HepG2 (cell line): Measurements from ENCODE around the gene MSI2. TPM values are rescaled to one million over a fixed set of nuclear protein-coding genes. Genes with fewer than 3 reads are reported as not detected.

Source experiments
- CBX1 ChIP-seq: IDR thresholded peaks from one replicate; pipeline ENCODE4 v1.6.1; 2016; ENCODE audit warnings: antibody characterized with exemption, low read depth
- HDAC1 ChIP-seq: sonication (generic); formaldehyde crosslinking; IDR thresholded peaks from 2 replicates; pipeline ENCODE4 v1.5.1; 2020; ENCODE audit warnings: mild to moderate bottlenecking, missing genetic modification reagents
- KDM5A ChIP-seq: fragments of 200-600 bp; sonication (generic); IDR thresholded peaks from 2 replicates; pipeline ENCODE4 v1.7.0; 2018; ENCODE audit warnings: antibody characterized with exemption, mild to moderate bottlenecking, low read length, borderline replicate concordance
- KDM6A ChIP-seq: IDR thresholded peaks from 2 replicates; pipeline ENCODE4 v1.6.1; 2016; ENCODE audit warnings: low read depth
- RARG ChIP-seq: sonication (generic); formaldehyde crosslinking; IDR thresholded peaks from 2 replicates; pipeline ENCODE4 v1.4.0; 2020; ENCODE audit warnings: low read depth, mild to moderate bottlenecking, missing genetic modification reagents
- RELA ChIP-seq: sonication (generic); formaldehyde crosslinking; IDR thresholded peaks from 2 replicates; pipeline ENCODE4 v1.4.0; 2020; ENCODE audit warnings: missing genetic modification reagents
- SMC3 ChIP-seq: IDR thresholded peaks from 2 replicates; pipeline ENCODE4 v1.6.1; 2011; ENCODE audit warnings: low read length, improper control_type of control experiment
- TAF15 ChIP-seq: fragments of 200-400 bp; formaldehyde crosslinking; IDR thresholded peaks from one replicate; pipeline ENCODE4 v1.6.1; 2018; ENCODE audit warnings: mild to moderate bottlenecking, low read depth, low read length; ENCODE audit not compliant: poor library complexity, severe bottlenecking
- ZBTB7A ChIP-seq: sonication (generic); formaldehyde crosslinking; IDR thresholded peaks from 2 replicates; pipeline ENCODE4 v1.8.0; 2022; ENCODE audit warnings: mild to moderate bottlenecking, missing genetic modification reagents
- ZFP41 ChIP-seq: sonication (generic); formaldehyde crosslinking; IDR thresholded peaks from 2 replicates; pipeline ENCODE4 v1.4.0; 2020; ENCODE audit warnings: mild to moderate bottlenecking, missing genetic modification reagents, borderline replicate concordance
- ZKSCAN1 ChIP-seq: fragments of 150-350 bp; IDR thresholded peaks from 2 replicates; pipeline ENCODE4 v1.6.1; 2014; ENCODE audit warnings: low read length
- ZNF790 ChIP-seq: sonication (generic); formaldehyde crosslinking; IDR thresholded peaks from 2 replicates; pipeline ENCODE4 v1.8.0; 2022; ENCODE audit warnings: missing genetic modification reagents, mild to moderate bottlenecking, borderline replicate concordance
- polyA plus RNA-seq, 8 experiments: library from polyadenylated mRNA; depleted of rRNA in 3 of 8; stranded (reverse) in 7 of 8; unstranded in 1 of 8; fragments of >200 nt; fragmentation: Illumina TruSeq in 4 of 8; extraction: Trizol in 4 of 8; gene quantifications; 2 replicates each; pipeline versions ENCODE4 v1.2.1 to v1.2.3, GENCODE V29; 2011 to 2016; ENCODE audit warnings: low read depth in 4 of 8, missing spikeins in 1 of 8, mixed read lengths in 1 of 8; ENCODE audit not compliant: insufficient read depth in 1 of 8
- total RNA-seq, 5 experiments: library from RNA; depleted of rRNA; stranded (reverse); fragments of >200 nt; fragmentation: Illumina TruSeq; extraction: Trizol; gene quantifications; 2 replicates each; pipeline ENCODE4 v1.2.3, GENCODE V29; 2016; ENCODE audit warnings: low read depth in 1 of 5
- TF ChIP-seq, protein P1 (sequence below): sonication (generic); formaldehyde crosslinking; IDR thresholded peaks from 2 replicates; pipeline ENCODE4 v1.8.1; 2023; ENCODE audit warnings: missing genetic modification reagents, mild to moderate bottlenecking, borderline replicate concordance
- TF ChIP-seq, protein P2 (sequence below): sonication (generic); formaldehyde crosslinking; IDR thresholded peaks from 2 replicates; pipeline ENCODE4 v1.4.0; 2020; ENCODE audit warnings: missing genetic modification reagents, borderline replicate concordance
- TF ChIP-seq, protein P3 (sequence below): sonication (generic); formaldehyde crosslinking; IDR thresholded peaks from 2 replicates; pipeline ENCODE4 v1.4.0; 2020; ENCODE audit warnings: missing genetic modification reagents; ENCODE audit errors: not compliant biosample characterization
- TF ChIP-seq, protein P4 (sequence below): sonication (generic); formaldehyde crosslinking; IDR thresholded peaks from 2 replicates; pipeline ENCODE4 v1.9.0; 2021; ENCODE audit warnings: mild to moderate bottlenecking, missing genetic modification reagents

The MSI2 gene
- total and polyA plus RNA-seq, 2 of the 13 experiments (the other 11 are each of a cell fraction or from before 2014, with no cell fraction given) = 77.5 to 78.4 TPM

DNA sequence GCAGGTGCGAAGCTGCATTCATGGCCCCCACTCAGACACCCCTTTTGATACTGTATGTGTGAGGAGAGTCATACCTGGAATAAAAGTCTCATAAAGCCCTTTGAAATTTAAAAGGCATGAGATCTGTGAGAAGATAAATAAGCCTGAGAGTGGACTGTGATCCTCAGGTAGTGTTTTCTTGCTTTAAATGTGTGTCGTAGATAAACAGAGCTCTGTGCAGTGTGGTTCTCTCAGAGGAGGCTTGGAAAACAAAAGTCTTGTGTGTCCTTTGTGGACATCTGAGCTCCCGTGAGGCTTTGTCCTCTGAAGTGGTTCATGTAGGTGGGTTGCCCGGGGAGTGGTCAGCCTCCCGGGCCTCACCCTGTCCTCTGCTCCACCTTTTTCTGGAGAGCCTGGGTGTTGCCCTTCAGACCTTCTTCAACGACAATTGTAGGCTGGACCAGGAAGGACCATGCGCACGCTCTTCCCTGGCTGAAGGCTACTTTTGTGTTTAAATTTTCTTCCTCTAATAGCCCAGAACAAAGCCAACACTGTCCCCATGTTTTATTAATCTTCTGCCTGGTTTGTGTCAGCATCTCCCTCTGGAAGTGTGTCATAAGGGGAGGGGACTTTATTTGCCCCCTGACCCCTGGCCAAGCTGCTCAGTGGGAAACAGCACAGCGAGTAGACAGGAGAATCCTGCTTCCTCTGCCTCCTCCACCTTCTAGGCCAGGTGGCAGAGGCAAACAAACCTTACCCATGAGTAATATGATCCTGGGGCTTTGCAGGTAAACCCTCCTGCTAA lies 151.2 kb downstream of the MSI2 start (continued):
- TF ChIP-seq KDM5A (0 out of 2 replicates have a peak, but pooled peaks have one; percentile 15), HDAC1 (CRISPR knock-in tag) (peak; percentile 82), ZFP41 (CRISPR knock-in tag) (no peak), CBX1 (no peak), ZKSCAN1 (no peak), ZNF790 (CRISPR knock-in tag) (no peak), ZBTB7A (CRISPR knock-in tag) (peak; percentile 71; the same call in 1 of the 2 replicates), TAF15 (no peak), KDM6A (CRISPR knock-in tag) (0 out of 2 replicates have a peak, but pooled peaks have one; percentile 64), SMC3 (no peak; the same call in none of the 2 replicates), RARG (CRISPR knock-in tag) (no peak), RELA (CRISPR knock-in tag) (no peak)
- TF ChIP-seq, protein P1, sequence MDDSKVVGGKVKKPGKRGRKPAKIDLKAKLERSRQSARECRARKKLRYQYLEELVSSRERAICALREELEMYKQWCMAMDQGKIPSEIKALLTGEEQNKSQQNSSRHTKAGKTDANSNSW (CRISPR knock-in tag) = no peak
- TF ChIP-seq, protein P2, sequence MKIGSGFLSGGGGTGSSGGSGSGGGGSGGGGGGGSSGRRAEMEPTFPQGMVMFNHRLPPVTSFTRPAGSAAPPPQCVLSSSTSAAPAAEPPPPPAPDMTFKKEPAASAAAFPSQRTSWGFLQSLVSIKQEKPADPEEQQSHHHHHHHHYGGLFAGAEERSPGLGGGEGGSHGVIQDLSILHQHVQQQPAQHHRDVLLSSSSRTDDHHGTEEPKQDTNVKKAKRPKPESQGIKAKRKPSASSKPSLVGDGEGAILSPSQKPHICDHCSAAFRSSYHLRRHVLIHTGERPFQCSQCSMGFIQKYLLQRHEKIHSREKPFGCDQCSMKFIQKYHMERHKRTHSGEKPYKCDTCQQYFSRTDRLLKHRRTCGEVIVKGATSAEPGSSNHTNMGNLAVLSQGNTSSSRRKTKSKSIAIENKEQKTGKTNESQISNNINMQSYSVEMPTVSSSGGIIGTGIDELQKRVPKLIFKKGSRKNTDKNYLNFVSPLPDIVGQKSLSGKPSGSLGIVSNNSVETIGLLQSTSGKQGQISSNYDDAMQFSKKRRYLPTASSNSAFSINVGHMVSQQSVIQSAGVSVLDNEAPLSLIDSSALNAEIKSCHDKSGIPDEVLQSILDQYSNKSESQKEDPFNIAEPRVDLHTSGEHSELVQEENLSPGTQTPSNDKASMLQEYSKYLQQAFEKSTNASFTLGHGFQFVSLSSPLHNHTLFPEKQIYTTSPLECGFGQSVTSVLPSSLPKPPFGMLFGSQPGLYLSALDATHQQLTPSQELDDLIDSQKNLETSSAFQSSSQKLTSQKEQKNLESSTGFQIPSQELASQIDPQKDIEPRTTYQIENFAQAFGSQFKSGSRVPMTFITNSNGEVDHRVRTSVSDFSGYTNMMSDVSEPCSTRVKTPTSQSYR (CRISPR knock-in tag) = no peak
- TF ChIP-seq, protein P3, sequence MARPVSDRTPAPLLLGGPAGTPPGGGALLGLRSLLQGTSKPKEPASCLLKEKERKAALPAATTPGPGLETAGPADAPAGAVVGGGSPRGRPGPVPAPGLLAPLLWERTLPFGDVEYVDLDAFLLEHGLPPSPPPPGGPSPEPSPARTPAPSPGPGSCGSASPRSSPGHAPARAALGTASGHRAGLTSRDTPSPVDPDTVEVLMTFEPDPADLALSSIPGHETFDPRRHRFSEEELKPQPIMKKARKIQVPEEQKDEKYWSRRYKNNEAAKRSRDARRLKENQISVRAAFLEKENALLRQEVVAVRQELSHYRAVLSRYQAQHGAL = peak; percentile 75
- TF ChIP-seq, protein P4, sequence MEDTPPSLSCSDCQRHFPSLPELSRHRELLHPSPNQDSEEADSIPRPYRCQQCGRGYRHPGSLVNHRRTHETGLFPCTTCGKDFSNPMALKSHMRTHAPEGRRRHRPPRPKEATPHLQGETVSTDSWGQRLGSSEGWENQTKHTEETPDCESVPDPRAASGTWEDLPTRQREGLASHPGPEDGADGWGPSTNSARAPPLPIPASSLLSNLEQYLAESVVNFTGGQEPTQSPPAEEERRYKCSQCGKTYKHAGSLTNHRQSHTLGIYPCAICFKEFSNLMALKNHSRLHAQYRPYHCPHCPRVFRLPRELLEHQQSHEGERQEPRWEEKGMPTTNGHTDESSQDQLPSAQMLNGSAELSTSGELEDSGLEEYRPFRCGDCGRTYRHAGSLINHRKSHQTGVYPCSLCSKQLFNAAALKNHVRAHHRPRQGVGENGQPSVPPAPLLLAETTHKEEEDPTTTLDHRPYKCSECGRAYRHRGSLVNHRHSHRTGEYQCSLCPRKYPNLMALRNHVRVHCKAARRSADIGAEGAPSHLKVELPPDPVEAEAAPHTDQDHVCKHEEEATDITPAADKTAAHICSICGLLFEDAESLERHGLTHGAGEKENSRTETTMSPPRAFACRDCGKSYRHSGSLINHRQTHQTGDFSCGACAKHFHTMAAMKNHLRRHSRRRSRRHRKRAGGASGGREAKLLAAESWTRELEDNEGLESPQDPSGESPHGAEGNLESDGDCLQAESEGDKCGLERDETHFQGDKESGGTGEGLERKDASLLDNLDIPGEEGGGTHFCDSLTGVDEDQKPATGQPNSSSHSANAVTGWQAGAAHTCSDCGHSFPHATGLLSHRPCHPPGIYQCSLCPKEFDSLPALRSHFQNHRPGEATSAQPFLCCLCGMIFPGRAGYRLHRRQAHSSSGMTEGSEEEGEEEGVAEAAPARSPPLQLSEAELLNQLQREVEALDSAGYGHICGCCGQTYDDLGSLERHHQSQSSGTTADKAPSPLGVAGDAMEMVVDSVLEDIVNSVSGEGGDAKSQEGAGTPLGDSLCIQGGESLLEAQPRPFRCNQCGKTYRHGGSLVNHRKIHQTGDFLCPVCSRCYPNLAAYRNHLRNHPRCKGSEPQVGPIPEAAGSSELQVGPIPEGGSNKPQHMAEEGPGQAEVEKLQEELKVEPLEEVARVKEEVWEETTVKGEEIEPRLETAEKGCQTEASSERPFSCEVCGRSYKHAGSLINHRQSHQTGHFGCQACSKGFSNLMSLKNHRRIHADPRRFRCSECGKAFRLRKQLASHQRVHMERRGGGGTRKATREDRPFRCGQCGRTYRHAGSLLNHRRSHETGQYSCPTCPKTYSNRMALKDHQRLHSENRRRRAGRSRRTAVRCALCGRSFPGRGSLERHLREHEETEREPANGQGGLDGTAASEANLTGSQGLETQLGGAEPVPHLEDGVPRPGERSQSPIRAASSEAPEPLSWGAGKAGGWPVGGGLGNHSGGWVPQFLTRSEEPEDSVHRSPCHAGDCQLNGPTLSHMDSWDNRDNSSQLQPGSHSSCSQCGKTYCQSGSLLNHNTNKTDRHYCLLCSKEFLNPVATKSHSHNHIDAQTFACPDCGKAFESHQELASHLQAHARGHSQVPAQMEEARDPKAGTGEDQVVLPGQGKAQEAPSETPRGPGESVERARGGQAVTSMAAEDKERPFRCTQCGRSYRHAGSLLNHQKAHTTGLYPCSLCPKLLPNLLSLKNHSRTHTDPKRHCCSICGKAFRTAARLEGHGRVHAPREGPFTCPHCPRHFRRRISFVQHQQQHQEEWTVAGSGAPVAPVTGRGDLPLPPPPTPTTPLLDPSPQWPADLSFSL = peak; percentile 97
